Stimulated activated CD4-positive, alpha-beta T cell treated with anti-CD3 and anti-CD28 coated beads, TNF-alpha, amount 100 ng/mL, for 4 hours (primary cell): Measurements from ENCODE around the gene EXOC4.

Experiments used
- DNase-seq, 3 experiments: peaks; one replicate each; pipeline ENCODE4 v3.0.0-alpha.2; 2020; ENCODE audit warnings: low read depth in 3 of 3

Gene EXOC4

DNA sequence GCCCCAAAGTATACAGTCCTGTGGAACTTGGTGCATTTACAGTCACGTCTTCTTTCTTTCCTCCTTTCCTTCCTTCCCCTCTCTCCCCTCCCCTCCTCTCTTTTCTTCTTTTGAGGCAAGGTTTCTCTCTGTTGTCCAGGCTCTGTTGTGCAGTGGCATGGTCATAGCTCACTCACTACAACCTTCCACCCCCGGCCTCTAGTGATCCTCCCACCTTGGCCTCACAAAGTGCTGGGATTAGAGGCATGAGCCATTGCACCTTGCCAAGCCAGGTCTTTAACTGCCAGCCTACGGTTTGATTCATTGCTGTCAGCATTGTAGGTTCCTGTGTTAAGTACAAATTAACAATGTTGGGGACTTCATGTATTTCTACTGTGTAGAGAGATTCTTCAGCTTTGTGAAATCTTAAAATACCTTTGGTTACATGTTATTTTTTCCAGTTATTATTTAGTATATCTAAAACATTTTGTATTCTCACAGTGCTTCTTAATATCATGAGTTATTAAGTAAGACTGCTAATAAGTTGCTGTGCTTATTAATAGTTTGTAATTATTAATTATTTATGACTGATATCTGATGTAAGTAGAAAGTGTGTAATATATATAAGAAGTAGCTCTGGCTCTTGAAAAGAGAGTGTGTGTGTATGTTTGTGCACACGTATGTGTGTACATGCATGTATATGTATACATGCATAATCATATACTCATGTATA lies 320.8 kb downstream of the EXOC4 start:
- DNase-seq, result no peak

DNA sequence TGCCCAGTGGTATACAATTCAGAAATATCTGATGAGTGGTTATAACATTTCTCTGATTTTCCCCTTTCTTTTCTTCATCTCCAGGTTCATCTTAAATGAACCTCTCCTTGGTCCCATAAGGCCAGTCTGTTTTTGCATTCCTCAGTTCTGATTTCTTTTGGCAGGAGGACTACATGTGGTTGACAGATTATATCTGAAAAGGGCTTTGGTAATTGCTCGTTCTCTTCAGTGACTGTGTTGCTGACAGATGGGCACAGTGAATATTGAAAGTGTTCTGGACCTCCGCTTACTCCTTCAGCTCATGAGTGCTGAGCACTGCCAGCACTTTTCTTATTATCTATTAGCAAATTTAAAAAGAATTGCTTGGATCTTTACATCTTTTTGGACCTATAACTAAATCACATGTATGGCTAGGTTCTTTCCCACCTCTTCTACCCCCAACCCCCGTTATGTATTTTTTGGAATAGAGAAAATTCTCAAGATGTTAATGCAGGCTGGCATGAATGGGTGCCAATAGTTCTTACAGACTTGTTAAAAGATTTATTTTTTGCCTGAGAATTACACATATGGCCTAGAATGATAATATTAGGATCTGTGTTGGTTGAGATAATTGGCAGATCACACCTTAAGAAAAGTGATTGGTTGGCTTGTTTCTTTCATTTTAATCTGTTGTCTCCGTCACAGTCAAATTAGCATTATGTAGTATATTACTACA lies 323.0 kb downstream of the EXOC4 start:
- no peak for DNase-seq

DNA sequence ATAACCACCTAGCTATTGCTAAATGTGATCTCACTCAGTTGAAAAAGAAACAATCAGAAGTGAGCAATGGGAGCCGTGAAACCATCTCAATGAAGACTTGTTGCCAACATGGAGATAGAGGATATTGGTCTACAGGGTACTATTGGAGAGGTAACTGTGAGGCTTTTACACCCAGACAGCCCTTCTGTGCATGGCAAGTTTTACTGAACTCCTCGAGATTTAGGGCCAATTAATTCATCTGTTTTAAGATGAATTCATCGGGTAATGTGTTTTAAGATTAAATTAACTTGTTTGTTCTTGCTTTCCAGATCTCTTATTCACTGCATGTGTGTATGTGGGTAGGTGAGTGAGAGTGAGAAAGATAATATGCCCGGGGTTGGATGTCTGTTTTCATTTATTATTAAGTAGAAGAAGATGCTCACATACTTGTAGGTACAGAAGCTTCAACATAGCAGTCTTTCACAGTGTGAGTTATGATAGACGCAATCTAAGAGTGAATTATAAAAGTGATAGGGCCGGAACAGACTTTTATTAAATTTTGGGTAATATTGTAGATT lies 323.8 kb downstream of the EXOC4 start:
- DNase-seq, result no peak

DNA sequence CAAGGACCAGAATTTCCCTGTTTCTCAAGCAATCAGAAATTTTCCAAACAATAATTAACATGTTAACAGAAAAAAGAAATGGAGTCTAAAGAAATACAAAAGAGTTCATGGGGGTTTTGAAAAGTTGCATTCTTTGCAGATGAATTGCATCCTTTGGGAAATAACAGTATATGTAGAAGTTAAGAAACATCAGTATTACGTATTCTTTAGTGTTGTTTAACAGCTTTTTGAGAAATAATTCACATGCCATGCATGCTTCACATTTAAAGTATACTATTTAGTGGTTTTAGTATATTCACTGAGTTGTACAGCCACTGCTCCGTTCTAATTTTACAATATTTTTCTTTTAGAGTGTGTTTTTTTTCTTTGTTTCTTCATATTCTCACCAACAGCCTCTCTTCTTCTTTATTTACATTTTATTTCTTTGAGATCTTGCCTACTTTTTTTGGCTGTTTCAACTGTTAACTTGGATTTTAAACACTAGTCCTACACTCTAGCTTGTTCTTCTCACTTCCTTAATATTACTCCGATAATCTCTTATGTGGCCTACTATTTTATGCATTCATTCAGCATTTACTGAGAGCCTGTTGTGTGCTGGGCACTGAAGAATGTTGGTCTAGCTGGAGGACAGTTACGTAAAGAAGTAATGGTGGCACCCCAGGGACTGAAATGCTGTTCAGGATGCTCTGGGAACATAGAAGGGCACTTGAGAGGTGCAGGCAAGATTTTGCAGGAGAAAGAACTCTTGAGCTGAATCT lies 330.1 kb downstream of the EXOC4 start:
- DNase-seq, result no peak

DNA sequence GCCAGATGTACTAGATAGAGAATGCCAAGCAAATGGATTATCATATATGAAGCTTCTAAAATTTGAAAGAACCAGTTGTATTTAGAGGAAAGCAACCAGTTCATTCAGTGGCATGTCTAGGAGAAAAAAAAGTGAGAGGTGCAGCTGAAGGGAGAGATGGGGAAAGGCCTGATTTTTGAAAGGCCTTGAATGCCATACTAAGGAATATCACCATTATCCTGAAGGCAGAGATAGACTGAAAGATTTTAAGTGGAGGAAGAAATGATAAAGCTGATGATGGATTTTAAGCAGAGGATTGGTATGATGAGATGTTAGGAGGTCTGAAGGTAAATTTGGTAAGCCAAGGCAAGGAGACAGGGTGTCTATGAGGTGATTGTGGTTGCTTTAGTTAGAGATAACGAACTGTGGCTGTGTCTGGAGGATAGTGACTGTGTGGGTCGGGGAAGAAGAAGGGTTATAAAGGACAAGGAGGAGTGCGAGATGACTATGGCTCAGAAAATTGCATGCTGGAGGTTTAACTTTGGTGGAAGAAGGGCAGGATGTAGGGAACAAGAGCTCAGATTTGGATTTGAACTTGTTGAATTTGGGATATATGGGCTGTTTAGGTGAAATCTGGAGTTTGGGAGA lies 330.8 kb downstream of the EXOC4 start:
- no peak for DNase-seq

DNA sequence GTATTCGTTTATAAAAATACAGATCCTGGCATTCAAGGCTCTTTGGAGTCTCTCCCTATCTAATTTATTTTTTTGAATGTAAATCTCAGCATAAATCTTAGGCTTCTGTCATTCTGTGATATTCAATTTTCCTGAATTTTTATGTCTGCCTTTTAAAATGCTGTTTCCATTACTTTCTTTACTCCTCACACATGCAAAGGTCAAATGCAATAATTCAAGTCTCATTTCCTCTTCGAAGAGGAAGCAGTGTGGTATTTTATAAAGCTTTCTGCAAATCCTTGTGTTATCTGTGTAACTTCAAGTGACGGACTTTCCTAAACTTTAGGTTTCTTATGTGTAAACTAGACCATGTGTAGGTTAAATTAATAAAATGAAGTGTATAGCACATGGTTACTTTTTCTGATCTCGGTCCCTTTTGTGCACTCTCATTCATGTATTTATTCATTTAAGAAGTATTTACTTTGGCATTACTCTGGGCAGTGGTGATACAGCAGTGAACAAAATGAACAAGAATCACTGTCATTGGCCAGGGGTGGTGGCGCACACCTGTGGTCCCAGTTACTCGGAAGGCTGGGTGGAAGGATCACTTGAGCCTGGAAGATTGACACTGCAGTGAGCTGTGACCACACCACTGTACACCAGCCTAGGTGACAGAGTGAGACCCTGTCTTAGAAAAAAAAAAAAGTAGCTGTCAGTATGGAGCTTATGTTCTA lies 332.2 kb downstream of the EXOC4 start:
- DNase-seq, result no peak

DNA sequence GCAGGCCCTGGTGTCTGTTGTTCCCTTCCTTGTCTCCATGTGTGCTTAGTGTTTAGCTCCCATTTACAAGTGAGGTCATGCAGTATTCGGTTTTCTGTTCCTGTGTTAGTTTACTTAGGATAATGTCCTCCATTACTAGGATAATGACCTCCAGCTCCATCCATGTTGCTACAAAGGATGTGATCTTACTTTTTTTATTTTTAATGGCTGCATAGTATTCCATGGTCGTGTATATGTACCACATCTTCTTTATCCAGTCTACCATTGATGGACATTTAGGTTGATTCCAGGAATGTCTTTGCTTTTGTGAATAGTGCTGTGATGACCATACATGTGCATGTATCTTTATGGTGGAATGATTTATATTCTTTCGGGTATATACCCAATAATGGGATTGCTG lies 333.4 kb downstream of the EXOC4 start:
- no peak for DNase-seq

DNA sequence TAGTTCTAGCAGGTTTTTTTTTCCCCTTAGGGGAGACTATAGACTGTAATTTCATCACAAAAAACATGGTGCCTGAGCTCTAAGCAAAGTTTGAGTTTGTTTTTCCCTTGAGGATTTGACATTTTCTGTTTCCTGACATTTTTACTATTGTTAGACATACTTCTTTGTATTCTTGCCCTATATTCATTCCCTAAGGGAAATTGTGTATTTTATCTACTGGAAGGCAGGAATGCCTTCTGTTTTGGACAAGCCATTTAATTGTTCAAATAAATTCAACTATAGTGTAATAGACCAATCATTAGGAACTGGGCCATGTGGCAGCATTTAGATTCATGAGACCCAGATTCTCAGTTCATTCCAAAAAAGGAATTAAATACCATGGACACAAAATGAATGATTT lies 335.0 kb downstream of the EXOC4 start:
- no peak for DNase-seq

DNA sequence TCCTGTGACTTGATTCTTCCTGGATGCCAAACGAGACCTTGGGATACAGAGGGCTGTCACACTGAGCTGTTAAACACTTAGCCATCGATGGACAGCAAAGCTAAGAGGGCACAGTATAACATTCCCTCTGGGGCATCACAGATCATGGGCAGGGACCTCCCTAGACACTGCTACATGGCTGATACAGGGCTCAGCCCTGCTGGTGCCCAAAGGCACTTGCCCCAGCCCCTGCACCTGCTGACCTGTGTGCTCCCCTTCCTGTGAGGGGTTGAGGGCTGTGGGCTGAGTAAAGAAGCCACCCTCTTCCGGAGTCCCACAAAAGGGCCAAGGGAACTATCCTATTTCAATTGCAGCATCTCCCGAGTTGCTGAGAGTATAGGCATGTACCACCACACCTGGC lies 337.9 kb downstream of the EXOC4 start:
- no peak for DNase-seq

DNA sequence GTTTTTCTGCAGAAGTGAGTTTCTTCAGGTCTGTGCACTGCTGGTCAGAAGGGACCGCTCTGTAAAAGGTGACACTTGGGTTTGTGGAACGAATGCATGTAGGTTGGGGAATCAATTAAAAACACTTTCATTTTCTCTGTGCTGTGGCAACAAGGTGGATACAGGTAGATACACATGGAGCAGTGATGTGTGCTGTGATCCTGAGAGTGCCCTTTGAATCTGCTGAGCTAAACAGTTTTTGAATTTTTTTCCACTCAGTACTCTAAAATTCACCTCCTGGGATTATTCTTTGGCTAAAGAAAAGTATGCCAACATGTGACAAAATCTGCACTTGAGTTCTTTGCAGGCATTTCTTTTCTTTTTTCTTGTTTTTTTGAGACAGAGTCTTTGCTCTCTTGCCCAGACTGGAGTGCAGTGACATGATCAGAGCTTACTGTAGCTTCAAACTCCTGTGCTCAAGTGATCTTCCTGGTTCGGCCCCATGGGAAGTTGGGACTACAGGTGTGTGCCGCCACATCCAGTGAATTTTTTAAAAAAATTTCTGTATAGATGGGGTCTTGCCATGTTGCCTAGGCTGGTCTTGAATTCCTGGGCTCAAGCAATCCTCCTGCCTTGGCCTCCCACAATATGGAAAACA lies 338.9 kb downstream of the EXOC4 start:
- DNase-seq, result no peak

DNA sequence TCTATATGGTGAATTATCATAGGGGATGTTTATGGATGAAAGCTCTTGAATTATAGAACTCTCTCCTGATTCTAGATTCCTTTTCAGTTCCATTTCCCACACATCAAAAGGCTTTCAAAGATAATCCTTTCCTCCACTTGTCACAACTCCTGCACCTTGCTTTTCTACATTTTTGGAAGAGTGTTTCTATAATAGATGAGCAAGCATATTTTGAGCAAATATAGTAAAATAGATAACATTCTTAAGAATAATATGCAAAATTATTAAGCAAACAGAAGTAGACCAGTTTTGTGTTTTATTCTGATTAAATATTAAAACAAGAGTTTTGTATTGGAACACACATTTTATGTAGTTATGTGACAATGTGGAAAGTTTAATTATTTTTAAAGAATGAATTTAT lies 340.7 kb downstream of the EXOC4 start:
- DNase-seq, result no peak

DNA sequence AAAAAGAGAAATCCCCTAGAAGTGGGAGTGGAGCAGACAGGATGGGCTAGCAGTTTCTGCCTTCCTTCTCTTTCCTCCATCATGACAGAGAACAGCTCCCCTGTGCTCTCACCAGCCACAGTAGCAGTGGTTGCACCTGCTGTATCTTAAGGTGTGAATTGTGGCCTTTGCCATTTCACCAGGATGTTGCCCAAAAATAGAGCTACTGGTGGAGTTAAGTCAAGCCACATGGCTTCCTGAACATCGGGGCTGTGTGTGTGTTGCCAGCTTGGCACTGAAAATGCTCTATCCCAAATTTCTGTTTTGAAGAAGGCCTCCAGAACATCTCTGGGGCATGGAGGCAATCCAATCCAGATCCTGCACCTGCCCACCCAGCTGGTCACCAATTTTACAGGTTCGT lies 348.7 kb downstream of the EXOC4 start:
- no peak for DNase-seq

DNA sequence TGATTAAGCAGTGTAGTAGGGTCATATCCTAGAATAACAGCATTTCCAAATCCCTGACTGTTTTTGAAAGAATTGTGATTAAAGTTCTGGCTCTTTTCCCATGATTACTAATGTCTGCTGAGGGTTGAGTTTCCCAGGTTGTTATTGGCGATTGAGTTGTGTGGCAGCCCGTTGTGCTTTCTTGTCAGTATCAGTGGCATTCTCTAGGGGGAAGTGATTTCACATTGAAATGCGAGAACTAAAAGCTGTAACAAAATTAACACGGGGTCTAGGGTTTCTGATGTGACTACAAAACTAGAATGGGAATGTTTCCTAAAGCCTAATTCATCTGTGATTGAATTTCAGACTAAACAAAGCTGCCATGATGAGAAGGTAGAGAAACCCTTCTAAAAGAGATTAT lies 349.4 kb downstream of the EXOC4 start:
- DNase-seq, result no peak

DNA sequence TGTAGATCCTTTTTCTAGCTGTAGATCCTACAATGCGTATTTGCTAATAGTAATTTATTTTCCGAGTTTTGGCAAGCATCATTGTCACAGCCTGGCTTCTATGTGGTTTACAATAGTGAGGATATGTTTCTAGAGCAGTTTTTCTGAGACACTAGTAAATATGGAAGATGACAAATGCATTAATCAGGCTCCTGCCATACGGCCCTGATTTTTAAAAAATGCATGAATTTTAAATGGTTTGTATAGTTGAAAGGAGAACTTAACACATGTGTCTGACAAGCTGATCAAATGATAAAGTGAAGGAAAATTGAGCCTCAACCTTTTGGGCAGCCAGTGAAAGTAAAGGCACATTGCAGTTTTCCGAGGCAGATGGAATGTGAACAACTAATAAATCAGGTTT lies 354.1 kb downstream of the EXOC4 start:
- DNase-seq, result no peak

DNA sequence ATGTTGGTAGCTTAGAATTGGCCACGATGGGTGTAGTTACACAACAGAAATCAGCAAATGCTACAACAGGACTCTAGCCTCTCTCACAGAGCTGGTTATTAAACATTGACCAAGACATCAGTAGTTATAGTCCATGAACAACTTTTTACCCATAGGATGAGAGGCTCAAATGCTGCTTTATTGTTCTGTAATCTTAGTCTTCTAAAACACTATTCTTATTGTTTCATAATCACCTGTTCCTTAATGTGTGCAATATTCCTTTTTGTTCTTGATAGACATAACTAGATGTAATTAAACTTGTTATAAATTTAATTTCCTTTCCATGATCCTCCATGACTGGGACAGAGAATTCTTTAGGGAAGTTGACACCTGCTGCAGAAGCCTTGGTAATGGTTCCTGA lies 356.9 kb downstream of the EXOC4 start:
- no peak for DNase-seq

DNA sequence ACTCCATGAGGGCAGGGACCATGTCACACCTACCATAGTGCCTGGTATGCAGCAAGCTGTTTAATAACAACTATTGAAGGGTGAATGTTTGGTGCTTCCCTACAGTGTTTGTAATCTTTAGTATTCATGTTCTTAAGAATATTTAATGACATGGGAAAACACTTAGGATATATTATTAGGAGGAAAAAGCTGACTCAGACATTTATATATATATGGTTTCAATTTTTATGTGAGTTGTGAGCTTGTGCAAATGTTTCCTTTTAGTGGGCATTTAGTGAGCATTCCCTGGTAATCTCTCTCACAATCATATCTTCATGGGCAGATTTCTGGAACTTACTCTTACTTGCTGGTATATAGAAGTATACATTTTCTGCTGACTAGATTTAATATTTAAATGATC lies 359.1 kb downstream of the EXOC4 start:
- DNase-seq, result no peak

DNA sequence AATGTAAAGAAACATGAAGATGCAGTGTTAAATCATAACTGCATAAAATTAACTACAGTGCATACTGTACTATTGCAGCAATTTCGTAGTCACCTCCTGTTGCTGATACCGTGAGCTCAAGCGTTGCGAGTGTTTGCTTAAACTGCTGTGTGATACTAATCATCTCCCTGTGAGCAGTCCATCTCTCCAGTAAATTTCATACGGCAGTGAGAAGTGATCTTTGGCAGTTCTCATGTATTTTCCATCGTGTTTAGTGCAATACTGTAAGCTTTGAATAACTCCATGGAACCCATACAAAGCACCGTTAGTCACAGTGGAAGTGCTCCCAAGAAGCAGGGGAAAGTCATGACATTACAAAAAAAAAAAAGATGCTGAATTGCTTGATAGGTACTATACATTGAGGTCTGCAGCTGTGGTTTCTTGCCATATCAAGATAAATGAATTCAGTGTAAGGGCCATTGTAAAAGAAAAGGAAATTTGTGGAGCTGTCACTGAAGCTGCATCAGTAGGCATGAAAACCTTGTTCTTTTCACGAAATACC lies 360.4 kb downstream of the EXOC4 start:
- DNase-seq, result no peak

DNA sequence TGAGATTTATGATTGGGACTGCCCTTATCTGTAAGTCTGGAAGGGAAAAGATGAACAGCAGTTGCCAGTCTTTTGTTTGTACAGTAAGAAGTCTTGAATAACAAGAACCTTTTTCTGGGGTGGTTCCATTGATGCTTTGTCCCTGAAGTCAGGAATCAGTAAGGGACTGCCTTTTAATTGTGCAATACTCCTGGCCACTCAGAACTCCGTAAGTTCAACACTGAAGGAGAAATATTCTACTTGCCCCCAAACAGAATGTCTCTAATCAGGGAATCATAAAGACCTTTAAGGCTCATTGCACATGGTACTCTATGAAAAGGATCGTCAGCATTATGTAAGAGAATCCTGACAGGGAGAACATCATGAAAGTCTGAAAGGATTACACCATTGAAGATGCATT lies 361.4 kb downstream of the EXOC4 start:
- no peak for DNase-seq

DNA sequence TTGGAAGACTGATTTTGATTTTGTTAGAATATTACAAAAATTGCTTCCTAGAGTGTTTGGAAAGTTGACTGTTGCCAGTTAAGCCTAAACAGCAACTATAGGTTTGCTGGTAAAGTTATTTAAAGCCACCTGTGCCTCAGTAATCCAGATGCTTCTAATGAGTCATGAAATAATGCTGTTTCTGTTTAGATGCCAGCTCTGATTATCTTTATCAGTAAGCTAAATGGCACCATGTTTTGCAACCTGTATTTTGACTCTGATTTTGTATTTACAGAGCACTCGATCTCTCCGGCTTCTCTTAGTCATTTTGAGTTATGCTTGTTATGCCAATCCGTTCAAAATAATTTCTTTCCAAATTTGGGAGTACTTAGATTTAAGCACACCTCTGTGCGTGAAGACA lies 366.1 kb downstream of the EXOC4 start:
- no peak for DNase-seq

DNA sequence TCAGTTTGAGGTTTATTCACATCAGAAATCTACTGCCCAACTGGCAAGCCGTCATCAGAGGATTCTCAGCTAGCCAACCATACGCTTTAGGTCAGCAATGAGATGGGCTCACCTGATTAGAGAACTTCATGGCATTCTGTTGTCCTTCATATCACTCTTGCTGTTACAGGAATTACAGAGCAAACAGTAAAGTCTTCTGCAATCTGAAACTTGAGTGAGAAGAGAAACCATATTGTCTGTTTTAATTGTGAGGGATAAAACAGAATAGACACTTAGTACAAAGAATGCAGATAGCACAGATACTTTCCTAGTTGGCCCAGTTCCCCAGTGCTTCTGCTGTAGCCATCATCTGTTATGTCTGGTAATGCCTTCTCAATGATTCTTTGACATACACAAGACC lies 366.6 kb downstream of the EXOC4 start:
- no peak for DNase-seq

DNA sequence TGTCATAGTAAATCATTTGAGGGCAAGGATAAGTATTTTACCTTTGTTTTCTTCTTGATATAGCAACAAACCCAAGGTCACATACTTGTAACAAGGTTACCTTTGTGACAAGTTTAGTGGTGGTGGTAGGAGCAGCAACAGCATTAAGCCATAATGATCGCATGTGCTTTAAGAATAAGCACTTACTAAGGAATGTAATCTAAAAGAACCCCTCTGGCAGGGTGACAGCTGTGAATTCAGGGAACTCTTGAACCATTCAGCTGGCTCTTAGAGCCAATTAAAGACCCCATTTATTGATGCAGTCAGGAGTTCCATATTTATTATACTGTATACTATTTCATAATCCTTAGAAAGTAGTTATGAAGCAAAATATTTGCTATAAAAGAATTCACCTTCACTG lies 370.8 kb downstream of the EXOC4 start:
- DNase-seq, result no peak
